ENCODE results near the gene ZNF407. TPM values are rescaled to one million over a fixed set of nuclear protein-coding genes. Genes with fewer than 3 reads are reported as not detected.

The ZNF407 gene
- total and polyA plus RNA-seq, 4 donors = 1.3 to 21.1 (median 9.5) TPM

DNA sequence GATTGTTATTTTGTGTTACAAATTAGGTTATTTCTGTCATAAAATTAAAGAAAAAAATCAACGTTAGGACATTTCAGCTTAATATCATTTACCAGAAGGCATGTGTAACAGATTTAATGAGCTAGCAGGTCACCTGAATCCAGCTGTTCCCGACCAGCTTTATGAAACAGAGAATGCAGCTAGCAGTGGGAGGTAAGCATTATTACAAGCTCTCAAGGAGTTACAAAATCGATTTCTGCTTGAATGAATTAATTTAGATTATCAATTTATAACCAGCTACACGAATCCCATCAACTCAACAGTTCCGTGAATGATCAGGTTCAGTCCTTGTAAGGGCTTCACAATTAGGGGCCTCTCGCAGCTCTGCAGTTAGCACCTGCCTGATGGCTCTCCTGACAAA lies 399.3 kb downstream of the ZNF407 start:
- no peaks in the 10 kb centered on the region for H3K27me3 ChIP-seq (ENCODE audit: control insufficient read depth in 1 of 2, insufficient read depth in 2 of 2, low read length in 1 of 2)
- WGBS, 2 donors = 91 to 92% methylated on average over 6 of the region's 6 CpGs

GRCh38 chr18:75000920-75001319 lies 403.2 kb downstream of the ZNF407 start:
- intact Hi-C loops (cut with DNase I) = loop anchor here in 1 of 2 donors (10.0 kb wide), 1 partner anchor 214 kb away; the partner anchor contains the start of gene TSHZ1
- peaks cover 4% of the 10 kb centered on the region in 2 donors for H3K4me1 ChIP-seq (ENCODE audit: control insufficient read depth in 1 of 2, insufficient read depth in 2 of 2, low read length in 2 of 2)
- no peaks in the 10 kb centered on the region for H3K9me3 ChIP-seq (ENCODE audit: control insufficient read depth, low read length)
- 86 to 89% methylated on average over 3 of the region's 3 CpGs for WGBS, 2 donors
- ATAC-seq (ENCODE audit: low FRiP score) (no peak), DNase-seq (no peak)
- H3K27ac ChIP-seq (ENCODE audit: low read depth in 1 of 2, low read length in 2 of 2) = no peak overlapping the region
- H3K27me3 ChIP-seq (ENCODE audit: control insufficient read depth in 1 of 2, insufficient read depth in 2 of 2, low read length in 1 of 2) = no peaks in the 10 kb centered on the region
- no peaks in the 10 kb centered on the region for H3K36me3 ChIP-seq (ENCODE audit: control insufficient read depth in 1 of 2, insufficient read depth in 2 of 2, low read length in 1 of 2)
- no peak overlapping the region for H3K4me3 ChIP-seq (ENCODE audit: low read length in 2 of 2)

More for the DNA sequence above, 399.3 kb downstream of the ZNF407 start:
- intact Hi-C loops (cut with DNase I) = no loop called here
- H3K9me3 ChIP-seq (ENCODE audit: control insufficient read depth, low read length) = no peaks in the 10 kb centered on the region
- DNase-seq (no peak), ATAC-seq (ENCODE audit: low FRiP score) (no peak)
- no peak overlapping the region for H3K27ac ChIP-seq (ENCODE audit: low read depth in 1 of 2, low read length in 2 of 2)
- H3K36me3 ChIP-seq (ENCODE audit: control insufficient read depth in 1 of 2, insufficient read depth in 2 of 2, low read length in 1 of 2) = no peaks in the 10 kb centered on the region
- no peak overlapping the region for H3K4me3 ChIP-seq (ENCODE audit: low read length in 2 of 2)
- H3K4me1 ChIP-seq (ENCODE audit: control insufficient read depth in 1 of 2, insufficient read depth in 2 of 2, low read length in 2 of 2) = no peaks in the 10 kb centered on the region

- Histone ChIP-seq H3K4me3 (ENCODE audit: low read length in 2 of 2) (no peak overlapping the region), H3K9me3 (ENCODE audit: control insufficient read depth, low read length) (no peaks in the 10 kb centered on the region), H3K36me3 (ENCODE audit: control insufficient read depth in 1 of 2, insufficient read depth in 2 of 2, low read length in 1 of 2) (no peaks in the 10 kb centered on the region), H3K27ac (ENCODE audit: low read depth in 1 of 2, low read length in 2 of 2) (no peak overlapping the region), H3K27me3 (ENCODE audit: control insufficient read depth in 1 of 2, insufficient read depth in 2 of 2, low read length in 1 of 2) (no peaks in the 10 kb centered on the region), H3K4me1 (ENCODE audit: control insufficient read depth in 1 of 2, insufficient read depth in 2 of 2, low read length in 2 of 2) (peaks cover 4% of the 10 kb centered on the region in 2 donors)
- DNase-seq (no peak), ATAC-seq (ENCODE audit: low FRiP score) (peak; percentile 77)
- 3 to 11% methylated on average over 2 of the region's 2 CpGs for WGBS, 2 donors
- intact Hi-C loops (cut with DNase I) = loop anchor here in 1 of 2 donors (10.0 kb wide), 1 partner anchor 212 kb away; the partner anchor contains the start of gene TSHZ1
Observed at GRCh38 chr18:75003039-75003438, 405.4 kb downstream of the ZNF407 start.

- Histone ChIP-seq H3K27ac (ENCODE audit: low read depth in 1 of 2, low read length in 2 of 2) (peak overlapping the region; percentile 8 to 55), H3K4me3 (ENCODE audit: low read length in 2 of 2) (no peak overlapping the region), H3K36me3 (ENCODE audit: control insufficient read depth in 1 of 2, insufficient read depth in 2 of 2, low read length in 1 of 2) (no peaks in the 10 kb centered on the region), H3K27me3 (ENCODE audit: control insufficient read depth in 1 of 2, insufficient read depth in 2 of 2, low read length in 1 of 2) (no peaks in the 10 kb centered on the region), H3K4me1 (ENCODE audit: control insufficient read depth in 1 of 2, insufficient read depth in 2 of 2, low read length in 2 of 2) (peaks cover 4% of the 10 kb centered on the region in 2 donors), H3K9me3 (ENCODE audit: control insufficient read depth, low read length) (no peaks in the 10 kb centered on the region)
- 74 to 81% methylated on average over 23 of the region's 23 CpGs for WGBS, 2 donors
- intact Hi-C loops (cut with DNase I) = loop anchor here in 1 of 2 donors (10.0 kb wide), 1 partner anchor 211 kb away; the partner anchor contains the start of gene TSHZ1
- ATAC-seq (ENCODE audit: low FRiP score) (peak; percentile 72), DNase-seq (no peak)
Observed at GRCh38 chr18:75003764-75004690, 406.4 kb downstream of the ZNF407 start.

DNA sequence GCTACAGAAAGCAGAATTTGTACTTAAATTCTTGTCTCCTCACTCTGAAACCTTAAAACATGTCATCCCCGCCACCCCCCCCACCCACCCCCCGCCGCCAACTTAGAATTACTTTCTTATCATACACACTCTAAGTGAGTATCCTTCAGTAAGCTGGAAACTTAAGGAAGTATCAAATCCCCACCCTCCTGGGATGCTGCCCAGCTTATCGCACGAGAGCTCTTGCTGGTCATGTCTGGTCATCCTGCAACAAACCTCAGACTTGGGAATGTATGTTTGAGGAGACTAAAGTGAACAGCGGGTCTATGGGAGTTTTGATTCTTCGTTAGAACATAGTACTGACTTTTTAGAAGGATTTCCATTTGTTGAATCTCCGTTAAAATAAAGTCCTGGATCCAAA lies 408.0 kb downstream of the ZNF407 start:
- no peaks in the 10 kb centered on the region for H3K36me3 ChIP-seq (ENCODE audit: control insufficient read depth in 1 of 2, insufficient read depth in 2 of 2, low read length in 1 of 2)
- no peak overlapping the region for H3K27ac ChIP-seq (ENCODE audit: low read depth in 1 of 2, low read length in 2 of 2)
- ATAC-seq (ENCODE audit: low FRiP score) (no peak), DNase-seq (no peak)
- WGBS, 2 donors = 64 to 76% methylated on average over 8 of the region's 8 CpGs
- H3K4me1 ChIP-seq (ENCODE audit: control insufficient read depth in 1 of 2, insufficient read depth in 2 of 2, low read length in 2 of 2) = peaks cover 4 to 11% of the 10 kb centered on the region in 2 donors
- intact Hi-C loops (cut with DNase I) = loop anchor here in 1 of 2 donors (10.0 kb wide), 1 partner anchor 209 kb away; the partner anchor contains the start of gene TSHZ1
- H3K27me3 ChIP-seq (ENCODE audit: control insufficient read depth in 1 of 2, insufficient read depth in 2 of 2, low read length in 1 of 2) = no peaks in the 10 kb centered on the region
- H3K4me3 ChIP-seq (ENCODE audit: low read length in 2 of 2) = no peak overlapping the region
- H3K9me3 ChIP-seq (ENCODE audit: control insufficient read depth, low read length) = no peaks in the 10 kb centered on the region

DNA sequence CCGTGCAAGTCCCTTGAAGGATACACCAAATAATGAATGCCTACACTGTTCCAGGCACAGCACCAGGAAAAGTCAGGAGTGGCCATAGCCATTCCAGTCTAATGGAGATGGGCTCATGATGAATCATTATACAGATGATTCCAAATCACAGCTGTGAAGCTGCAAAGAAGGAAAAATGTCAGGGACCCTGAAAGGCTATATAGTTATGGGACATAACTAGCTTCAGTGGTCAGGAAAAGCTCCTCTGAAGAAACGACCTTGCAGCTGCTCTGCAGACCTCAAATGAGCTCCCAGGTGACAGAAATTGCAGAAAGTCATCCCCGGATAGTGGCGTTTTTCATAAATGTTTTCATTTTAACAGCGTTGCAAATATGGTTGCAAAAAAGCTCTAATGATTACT lies 410.5 kb downstream of the ZNF407 start:
- 91 to 95% methylated on average over 5 of the region's 5 CpGs for WGBS, 2 donors
- intact Hi-C loops (cut with DNase I) = loop anchor here in 1 of 2 donors (10.0 kb wide), 1 partner anchor 207 kb away; the partner anchor contains the start of gene TSHZ1

GRCh38 chr18:75009296-75009695 lies 411.6 kb downstream of the ZNF407 start:
- Histone ChIP-seq H3K27ac (ENCODE audit: low read depth in 1 of 2, low read length in 2 of 2) (no peak overlapping the region), H3K9me3 (ENCODE audit: control insufficient read depth, low read length) (no peaks in the 10 kb centered on the region), H3K4me3 (ENCODE audit: low read length in 2 of 2) (no peak overlapping the region), H3K36me3 (ENCODE audit: control insufficient read depth in 1 of 2, insufficient read depth in 2 of 2, low read length in 1 of 2) (no peaks in the 10 kb centered on the region), H3K4me1 (ENCODE audit: control insufficient read depth in 1 of 2, insufficient read depth in 2 of 2, low read length in 2 of 2) (peaks cover 0 to 7% of the 10 kb centered on the region in 2 donors), H3K27me3 (ENCODE audit: control insufficient read depth in 1 of 2, insufficient read depth in 2 of 2, low read length in 1 of 2) (no peaks in the 10 kb centered on the region)
- WGBS, 2 donors = 36 to 39% methylated on average over 2 of the region's 2 CpGs
- intact Hi-C loops (cut with DNase I) = loop anchor here in 1 of 2 donors (10.0 kb wide), 1 partner anchor 206 kb away; the partner anchor contains the start of gene TSHZ1
- ATAC-seq (ENCODE audit: low FRiP score) (no peak), DNase-seq (no peak)

More for the DNA sequence above, 410.5 kb downstream of the ZNF407 start:
- DNase-seq = no peak
- Histone ChIP-seq H3K27me3 (ENCODE audit: control insufficient read depth in 1 of 2, insufficient read depth in 2 of 2, low read length in 1 of 2) (no peaks in the 10 kb centered on the region), H3K9me3 (ENCODE audit: control insufficient read depth, low read length) (no peaks in the 10 kb centered on the region), H3K27ac (ENCODE audit: low read depth in 1 of 2, low read length in 2 of 2) (no peak overlapping the region), H3K4me3 (ENCODE audit: low read length in 2 of 2) (no peak overlapping the region), H3K4me1 (ENCODE audit: control insufficient read depth in 1 of 2, insufficient read depth in 2 of 2, low read length in 2 of 2) (peaks cover 4 to 10% of the 10 kb centered on the region in 2 donors), H3K36me3 (ENCODE audit: control insufficient read depth in 1 of 2, insufficient read depth in 2 of 2, low read length in 1 of 2) (no peaks in the 10 kb centered on the region)
- no peak for ATAC-seq (ENCODE audit: low FRiP score)

DNA sequence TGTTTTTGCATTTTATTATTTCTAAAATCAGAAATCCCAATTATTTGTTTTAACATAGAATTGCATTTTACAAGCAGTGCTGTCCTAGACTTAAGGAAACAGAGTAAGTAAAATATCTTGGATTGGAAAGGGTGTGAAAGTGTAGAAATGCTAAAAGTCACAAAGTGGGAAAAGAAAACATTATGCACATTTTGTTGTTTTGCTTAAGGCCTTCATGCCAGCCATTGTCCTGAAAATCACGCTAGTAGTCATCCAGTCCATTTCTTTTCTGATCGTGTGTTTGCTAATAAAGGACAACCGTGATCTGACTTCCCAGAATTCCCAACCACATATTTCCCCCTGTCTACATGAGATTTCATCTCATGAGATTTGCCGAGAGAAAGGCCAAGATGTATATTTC lies 412.2 kb downstream of the ZNF407 start:
- Histone ChIP-seq H3K9me3 (ENCODE audit: control insufficient read depth, low read length) (no peaks in the 10 kb centered on the region), H3K36me3 (ENCODE audit: control insufficient read depth in 1 of 2, insufficient read depth in 2 of 2, low read length in 1 of 2) (no peaks in the 10 kb centered on the region), H3K27ac (ENCODE audit: low read depth in 1 of 2, low read length in 2 of 2) (no peak overlapping the region), H3K4me3 (ENCODE audit: low read length in 2 of 2) (no peak overlapping the region), H3K27me3 (ENCODE audit: control insufficient read depth in 1 of 2, insufficient read depth in 2 of 2, low read length in 1 of 2) (no peaks in the 10 kb centered on the region), H3K4me1 (ENCODE audit: control insufficient read depth in 1 of 2, insufficient read depth in 2 of 2, low read length in 2 of 2) (peaks cover 0 to 7% of the 10 kb centered on the region in 2 donors)
- ATAC-seq (ENCODE audit: low FRiP score) (no peak), DNase-seq (no peak)
- WGBS, 2 donors = 5 to 13% methylated on average over 4 of the region's 4 CpGs
- intact Hi-C loops (cut with DNase I) = loop anchor here in 1 of 2 donors (10.0 kb wide), 1 partner anchor 205 kb away; the partner anchor contains the start of gene TSHZ1

All from aorta (tissue), 5 donors.